ENCODE results near the gene CCDC91. TPM values are rescaled to one million over a fixed set of nuclear protein-coding genes. Genes with fewer than 3 reads are reported as not detected.
"Not testable (repeated sequence)": the region's sequence is repeated elsewhere in the genome, so short reads cannot be mapped to it uniquely, and the experiment has no call there.

Gene CCDC91
- polyA plus RNA-seq, 3 donors from 2014 or later: 46.8 to 60.1 (median 54.3) TPM

DNA sequence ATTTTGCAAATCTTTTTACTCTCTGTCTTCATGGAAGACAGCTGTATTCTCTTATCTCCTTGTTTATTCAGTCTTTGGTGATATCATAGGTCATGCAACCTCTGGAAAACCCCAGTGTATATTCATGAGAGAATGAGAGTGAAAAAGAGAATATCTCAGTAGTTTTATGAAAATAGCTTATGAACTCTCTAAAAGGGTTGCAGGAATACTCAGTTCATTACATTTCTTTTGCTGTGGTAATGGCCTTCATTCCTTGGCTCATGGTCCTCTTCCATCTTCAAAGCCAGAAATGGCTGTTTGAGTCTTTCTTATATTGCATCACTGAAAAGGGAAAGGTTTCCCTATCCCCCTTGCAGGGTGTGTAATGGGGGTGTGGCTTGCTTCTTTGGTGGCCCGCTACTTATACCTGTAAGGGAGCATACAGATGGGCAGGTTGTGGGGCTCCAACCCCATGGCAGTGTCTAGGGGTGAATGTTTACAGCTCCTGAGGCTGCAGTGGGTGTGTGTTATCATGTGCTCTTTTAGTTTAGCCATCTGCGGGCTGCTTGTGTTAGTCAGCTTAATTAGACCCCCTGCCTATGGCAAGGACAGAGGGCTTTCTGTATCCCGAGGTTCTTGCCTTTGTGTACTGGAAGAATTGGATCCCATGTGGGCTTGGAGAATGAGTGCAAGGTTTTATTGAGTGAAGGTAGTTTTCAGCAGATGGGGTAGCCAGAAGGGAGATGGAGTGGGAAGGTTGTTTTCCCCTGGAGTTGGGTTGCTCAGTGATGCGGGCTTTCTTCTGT lies 150.2 kb downstream of the CCDC91 start:
- Mint-ChIP-seq H3K36me3 (peaks cover 8 to 15% (median 9%) of the 10 kb centered on the region in 3 donors), H3K27ac (no peak overlapping the region), H3K4me1 (no peaks in the 10 kb centered on the region)

GRCh38 chr12:28343713-28344112 lies 153.5 kb downstream of the CCDC91 start:
- Mint-ChIP-seq H3K9me3 (no peaks in the 10 kb centered on the region), H3K4me1 (peaks cover 3 to 7% of the 10 kb centered on the region in 2 donors), H3K27me3 (ENCODE audit: low read depth in 3 of 3) (peaks cover 0 to 2% (median 0%) of the 10 kb centered on the region in 3 donors), H3K4me3 (no peak overlapping the region), H3K36me3 (peaks cover 0 to 20% (median 4%) of the 10 kb centered on the region in 3 donors), H3K27ac (no peak overlapping the region)
- no peak for DNase-seq

More for the DNA sequence above, 150.2 kb downstream of the CCDC91 start:
- DNase-seq: no peak
- Mint-ChIP-seq H3K27me3 (ENCODE audit: low read depth in 3 of 3) (peaks cover 0 to 2% (median 0%) of the 10 kb centered on the region in 3 donors), H3K4me3 (no peak overlapping the region), H3K9me3 (no peaks in the 10 kb centered on the region)

DNA sequence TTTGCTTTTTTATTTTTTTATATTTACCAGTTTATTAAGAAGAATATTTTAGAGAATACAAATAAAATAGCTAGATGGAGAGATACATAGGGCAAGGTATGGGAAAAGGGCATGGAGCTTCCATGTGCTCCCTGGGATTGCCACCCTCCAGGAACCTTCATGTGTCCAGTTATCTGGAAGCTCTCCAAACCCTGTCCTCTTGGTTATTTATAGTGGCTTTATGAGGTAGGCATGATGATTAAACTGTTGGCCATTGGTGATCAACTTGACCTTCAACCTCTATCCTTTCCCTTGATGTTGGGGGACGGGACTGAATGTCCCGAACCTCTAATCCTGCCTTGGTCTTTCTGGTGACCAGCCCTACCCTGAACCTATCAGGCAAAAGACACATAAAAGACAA lies 156.3 kb downstream of the CCDC91 start:
- Mint-ChIP-seq H3K4me1 (peaks cover 11 to 17% of the 10 kb centered on the region in 2 donors), H3K27ac (no peak overlapping the region), H3K27me3 (ENCODE audit: low read depth in 3 of 3) (no peaks in the 10 kb centered on the region), H3K4me3 (no peak overlapping the region), H3K9me3 (no peaks in the 10 kb centered on the region), H3K36me3 (peaks cover 0 to 22% (median 3%) of the 10 kb centered on the region in 3 donors)
- no peak for DNase-seq

- H3K27me3 Mint-ChIP-seq (ENCODE audit: low read depth in 3 of 3): no peaks in the 10 kb centered on the region
- H3K4me1 Mint-ChIP-seq: peaks cover 16 to 30% of the 10 kb centered on the region in 2 donors
- no peak overlapping the region for H3K4me3 Mint-ChIP-seq
- H3K36me3 Mint-ChIP-seq: peaks cover 10 to 24% (median 14%) of the 10 kb centered on the region in 3 donors
- peaks cover 0 to 2% (median 0%) of the 10 kb centered on the region in 6 donors for H3K9me3 Mint-ChIP-seq
- no peak overlapping the region for H3K27ac Mint-ChIP-seq
- DNase-seq: no peak
Observed at GRCh38 chr12:28349196-28349595, 158.9 kb downstream of the CCDC91 start.

- Mint-ChIP-seq H3K4me3 (no peak overlapping the region), H3K27me3 (ENCODE audit: low read depth in 3 of 3) (no peaks in the 10 kb centered on the region), H3K4me1 (peaks cover 16 to 33% of the 10 kb centered on the region in 2 donors), H3K9me3 (peaks cover 0 to 2% (median 0%) of the 10 kb centered on the region in 6 donors), H3K27ac (peak overlapping the region in 2 of 6 donors; percentile 18 to 67), H3K36me3 (peaks cover 11 to 29% (median 14%) of the 10 kb centered on the region in 3 donors)
- no peak for DNase-seq
Observed at GRCh38 chr12:28350502-28350901, 160.2 kb downstream of the CCDC91 start.

DNA sequence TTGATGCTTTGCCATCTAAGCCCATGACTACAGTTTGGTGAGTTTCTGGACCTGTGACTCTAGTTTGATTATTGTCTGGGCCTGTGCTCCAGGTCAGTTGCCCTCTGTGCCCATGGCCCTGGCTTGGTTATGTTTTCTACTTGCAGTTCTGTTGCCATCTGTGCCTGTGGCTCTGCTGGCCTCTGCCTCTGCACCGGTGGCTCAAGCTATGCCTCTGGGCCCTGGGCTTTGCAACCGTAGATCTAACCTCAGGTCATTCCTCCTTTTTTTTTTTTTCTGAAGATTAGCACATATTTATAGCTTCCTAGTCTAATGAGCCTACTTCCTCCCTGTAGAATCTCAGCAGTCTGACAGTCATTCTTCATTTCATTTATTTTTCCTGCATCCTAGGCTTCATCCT lies 161.2 kb downstream of the CCDC91 start:
- no peak for DNase-seq
- Mint-ChIP-seq H3K36me3 (peaks cover 13 to 34% (median 14%) of the 10 kb centered on the region in 3 donors), H3K27me3 (ENCODE audit: low read depth in 3 of 3) (no peaks in the 10 kb centered on the region), H3K4me1 (peaks cover 15 to 35% of the 10 kb centered on the region in 2 donors), H3K4me3 (no peak overlapping the region), H3K27ac (peak overlapping the region in 2 of 6 donors; percentile 29 to 62), H3K9me3 (peaks cover 0 to 2% (median 0%) of the 10 kb centered on the region in 6 donors)

- Mint-ChIP-seq H3K36me3 (peaks cover 14 to 28% (median 14%) of the 10 kb centered on the region in 3 donors), H3K27me3 (ENCODE audit: low read depth in 3 of 3) (peaks cover 0 to 2% (median 0%) of the 10 kb centered on the region in 3 donors), H3K4me1 (peaks cover 26 to 58% of the 10 kb centered on the region in 2 donors), H3K9me3 (peaks cover 0 to 2% (median 0%) of the 10 kb centered on the region in 6 donors), H3K4me3 (no peak overlapping the region), H3K27ac (no peak overlapping the region)
- no peak for DNase-seq
Observed at GRCh38 chr12:28355161-28355560, 164.9 kb downstream of the CCDC91 start.

- Mint-ChIP-seq H3K27me3 (ENCODE audit: low read depth in 3 of 3) (peaks cover 0 to 2% (median 0%) of the 10 kb centered on the region in 3 donors), H3K36me3 (peaks cover 0 to 9% (median 7%) of the 10 kb centered on the region in 3 donors), H3K4me1 (peaks cover 13 to 33% of the 10 kb centered on the region in 2 donors), H3K27ac (peak overlapping the region in 1 of 6 donors; percentile 10), H3K9me3 (no peaks in the 10 kb centered on the region), H3K4me3 (no peak overlapping the region)
- DNase-seq: no peak
Observed at GRCh38 chr12:28360253-28360652, 170.0 kb downstream of the CCDC91 start.

DNA sequence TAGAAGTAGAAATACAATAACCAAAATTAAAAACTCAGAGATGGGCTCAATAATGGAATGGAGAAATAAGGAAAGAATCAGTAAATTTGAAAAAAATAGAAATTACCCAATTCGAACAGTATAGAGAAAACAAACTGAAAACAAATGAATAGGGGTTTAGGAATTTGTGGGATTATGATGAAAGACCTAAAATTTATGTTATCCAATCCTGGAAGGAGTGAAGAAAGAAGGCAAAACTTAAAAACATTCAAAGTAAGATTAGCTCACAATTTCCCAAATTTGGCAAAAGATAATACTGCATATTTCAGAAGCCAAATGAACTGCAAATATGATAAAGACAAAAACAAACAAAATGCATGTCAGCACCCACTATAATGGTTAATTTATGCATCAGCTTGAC lies 177.1 kb downstream of the CCDC91 start:
- no peak overlapping the region for H3K4me3 Mint-ChIP-seq
- H3K9me3 Mint-ChIP-seq: peaks cover 16 to 50% (median 33%) of the 10 kb centered on the region in 6 donors
- H3K27me3 Mint-ChIP-seq (ENCODE audit: low read depth in 3 of 3): peaks cover 0 to 1% (median 0%) of the 10 kb centered on the region in 3 donors
- no peak overlapping the region for H3K27ac Mint-ChIP-seq
- H3K4me1 Mint-ChIP-seq: peaks cover 0 to 9% of the 10 kb centered on the region in 2 donors
- DNase-seq: no peak
- peaks cover 59 to 70% (median 66%) of the 10 kb centered on the region in 3 donors for H3K36me3 Mint-ChIP-seq

DNA sequence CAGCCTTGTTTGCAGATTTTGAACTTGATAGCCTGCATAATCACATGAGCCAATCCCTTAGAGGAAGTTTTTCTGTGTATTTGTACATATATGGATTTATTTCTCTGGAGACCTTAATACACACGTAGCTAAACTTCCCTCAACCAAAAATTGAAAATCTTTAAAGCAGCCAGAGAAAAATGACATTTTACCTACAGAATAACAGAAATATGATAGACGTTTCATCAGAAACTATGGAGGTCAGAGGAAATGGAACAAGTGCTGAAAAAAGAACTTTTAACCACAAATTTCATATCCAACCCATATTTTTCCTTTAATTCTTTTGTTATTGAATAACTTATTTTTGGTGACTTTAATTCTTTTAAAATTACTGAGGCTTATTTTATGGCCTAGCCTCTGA lies 177.7 kb downstream of the CCDC91 start:
- H3K9me3 Mint-ChIP-seq: peaks cover 16 to 55% (median 36%) of the 10 kb centered on the region in 6 donors
- H3K4me3 Mint-ChIP-seq: no peak overlapping the region
- H3K36me3 Mint-ChIP-seq: peaks cover 64 to 77% (median 72%) of the 10 kb centered on the region in 3 donors
- H3K27me3 Mint-ChIP-seq (ENCODE audit: low read depth in 3 of 3): peaks cover 0 to 1% (median 0%) of the 10 kb centered on the region in 3 donors
- H3K27ac Mint-ChIP-seq: no peak overlapping the region
- H3K4me1 Mint-ChIP-seq: peaks cover 0 to 9% of the 10 kb centered on the region in 2 donors
- DNase-seq: no peak

DNA sequence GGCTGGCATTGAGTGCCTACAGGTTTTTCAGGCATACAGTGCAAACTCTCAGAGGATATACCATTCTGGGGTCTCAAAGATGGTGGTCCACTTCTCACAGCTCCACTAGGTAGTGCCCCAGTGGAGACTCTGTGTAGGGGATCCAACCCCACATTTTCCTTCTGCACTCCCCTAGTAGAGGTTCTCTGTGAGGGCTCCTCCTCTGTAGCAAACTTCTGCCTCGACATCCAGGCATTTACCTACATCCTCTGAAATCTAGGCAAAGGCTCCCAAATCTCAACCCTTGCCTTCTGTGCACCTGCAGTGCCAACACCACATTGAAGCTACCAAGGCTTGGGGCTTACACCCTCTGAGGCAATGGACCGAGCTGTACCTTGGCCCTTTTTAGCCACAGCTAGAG lies 179.2 kb downstream of the CCDC91 start:
- H3K27me3 Mint-ChIP-seq (ENCODE audit: low read depth in 3 of 3): peaks cover 0 to 1% (median 0%) of the 10 kb centered on the region in 3 donors
- H3K9me3 Mint-ChIP-seq: peaks cover 16 to 55% (median 36%) of the 10 kb centered on the region in 6 donors
- H3K4me3 Mint-ChIP-seq: no peak overlapping the region
- no peak for DNase-seq
- H3K4me1 Mint-ChIP-seq: peaks cover 5 to 9% of the 10 kb centered on the region in 2 donors
- no peak overlapping the region for H3K27ac Mint-ChIP-seq
- H3K36me3 Mint-ChIP-seq: peaks cover 72 to 91% (median 79%) of the 10 kb centered on the region in 3 donors

GRCh38 chr12:28374556-28374955 lies 184.3 kb downstream of the CCDC91 start:
- no peak overlapping the region for H3K27ac Mint-ChIP-seq
- H3K27me3 Mint-ChIP-seq (ENCODE audit: low read depth in 3 of 3): peaks cover 0 to 2% (median 1%) of the 10 kb centered on the region in 3 donors
- no peak for DNase-seq
- peaks cover 47 to 64% (median 52%) of the 10 kb centered on the region in 3 donors for H3K36me3 Mint-ChIP-seq
- H3K4me1 Mint-ChIP-seq: peaks cover 23 to 40% of the 10 kb centered on the region in 2 donors
- H3K4me3 Mint-ChIP-seq: no peak overlapping the region
- peaks cover 5 to 30% (median 14%) of the 10 kb centered on the region in 6 donors for H3K9me3 Mint-ChIP-seq

DNA sequence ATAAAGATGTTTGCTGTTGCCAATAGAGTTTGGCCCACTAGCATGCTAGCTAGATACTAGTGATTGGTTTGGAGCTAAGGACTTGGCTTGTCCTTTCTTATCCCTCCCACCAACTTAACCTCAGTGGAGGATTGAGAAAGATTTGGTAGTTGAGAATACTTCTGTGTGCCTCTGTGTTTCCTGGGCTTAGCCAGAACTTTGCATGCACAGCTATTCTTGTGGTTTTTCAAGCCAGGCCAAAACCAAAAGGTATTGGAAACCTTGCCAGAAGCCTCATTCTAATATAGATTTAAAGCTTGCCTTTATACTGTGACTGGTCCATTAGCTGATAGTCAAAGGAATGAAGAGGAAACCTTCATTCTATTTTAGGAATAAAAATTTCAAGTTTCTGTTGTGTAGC lies 188.5 kb downstream of the CCDC91 start:
- H3K27me3 Mint-ChIP-seq (ENCODE audit: low read depth in 3 of 3): peaks cover 0 to 2% (median 0%) of the 10 kb centered on the region in 3 donors
- H3K4me1 Mint-ChIP-seq: peaks cover 23 to 32% of the 10 kb centered on the region in 2 donors
- H3K4me3 Mint-ChIP-seq: no peak overlapping the region
- DNase-seq: no peak
- peaks cover 10 to 27% (median 26%) of the 10 kb centered on the region in 3 donors for H3K36me3 Mint-ChIP-seq
- peaks cover 0 to 3% (median 0%) of the 10 kb centered on the region in 6 donors for H3K9me3 Mint-ChIP-seq
- peak overlapping the region in 1 of 6 donors; percentile 24 for H3K27ac Mint-ChIP-seq

DNA sequence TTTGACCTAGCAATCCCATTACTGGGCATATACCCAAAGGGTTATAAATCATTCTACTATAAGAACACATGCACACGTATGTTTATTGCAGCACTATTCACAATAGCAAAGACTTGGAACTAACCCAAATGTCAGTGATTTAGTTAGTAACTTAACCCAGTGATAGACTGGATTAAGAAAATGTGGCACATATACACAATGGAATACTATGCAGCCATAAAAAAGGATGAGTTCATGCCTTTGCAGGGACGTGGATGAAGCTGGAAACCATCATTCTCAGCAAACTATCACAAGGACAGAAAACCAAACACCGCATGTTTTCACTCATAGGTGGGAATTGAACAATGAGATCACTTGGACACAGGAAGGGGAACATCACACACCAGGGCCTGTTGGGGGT lies 189.5 kb downstream of the CCDC91 start:
- not testable (repeated sequence) for H3K27me3 Mint-ChIP-seq (ENCODE audit: low read depth in 3 of 3); H3K9me3 Mint-ChIP-seq; DNase-seq; H3K4me3 Mint-ChIP-seq
- Mint-ChIP-seq H3K27ac (peak overlapping the region in 1 of 6 donors; percentile 24), H3K36me3 (peaks cover 7 to 23% (median 18%) of the 10 kb centered on the region in 3 donors), H3K4me1 (peaks cover 22 to 32% of the 10 kb centered on the region in 2 donors)
